GM10847 (cell line): ENCODE data around the gene DSCAM.

Experiments used
- POLR2A ChIP-seq: IDR thresholded peaks from 2 replicates; pipeline ENCODE4 v1.6.1; 2011; ENCODE audit not compliant: insufficient read length; ENCODE audit errors: extremely low read depth

Gene DSCAM

GRCh38 chr21:40639616-40640194, 207.3 kb downstream of the DSCAM start:
- no peak for TF ChIP-seq POLR2A

- no peak for TF ChIP-seq POLR2A
These were observed 208.3 kb downstream of the DSCAM start for GRCh38 chr21:40638466-40639251.

GRCh38 chr21:40636026-40636425, 210.9 kb downstream of the DSCAM start:
- no peak for TF ChIP-seq POLR2A

DNA sequence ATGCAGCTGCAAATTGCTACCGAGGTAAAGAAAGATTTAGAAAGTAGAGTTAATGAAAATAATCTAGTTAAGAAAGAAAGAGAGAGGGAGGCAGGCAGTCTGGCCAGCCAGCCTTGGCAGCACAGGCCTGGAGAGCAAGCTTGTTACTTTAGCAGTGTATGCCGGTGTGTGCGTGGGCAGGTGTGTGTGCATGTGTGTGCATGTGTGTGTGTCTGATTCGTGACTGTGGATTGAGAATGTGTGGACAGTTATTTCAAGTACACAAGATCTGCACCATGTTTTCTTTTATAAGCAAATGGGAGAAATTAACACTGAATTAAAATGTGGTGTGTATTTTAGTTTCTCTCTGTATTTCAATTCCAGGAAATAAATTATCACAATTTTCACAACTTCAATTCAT, 211.6 kb downstream of the DSCAM start:
- TF ChIP-seq POLR2A: no peak

GRCh38 chr21:40634141-40634540, 212.8 kb downstream of the DSCAM start:
- TF ChIP-seq POLR2A: no peak

DNA sequence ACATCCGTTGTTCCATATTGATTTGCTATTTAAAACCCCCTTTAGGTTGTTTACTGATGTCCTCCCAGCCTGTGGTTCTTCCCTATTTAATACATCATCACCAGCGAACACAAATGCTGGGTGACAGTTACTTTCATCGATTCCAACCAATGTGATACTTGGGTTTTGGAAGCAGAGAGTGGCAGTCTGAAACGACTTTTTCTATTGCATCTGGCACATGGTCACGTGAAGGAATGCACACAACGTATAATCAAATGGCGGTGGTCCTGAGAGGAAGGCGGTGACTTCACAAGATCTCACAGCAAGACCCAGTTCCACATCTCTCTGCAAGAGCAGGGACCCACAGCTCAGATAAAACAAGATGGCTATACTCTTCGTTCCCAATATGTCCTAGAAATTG, 213.9 kb downstream of the DSCAM start:
- no peak for TF ChIP-seq POLR2A

DNA sequence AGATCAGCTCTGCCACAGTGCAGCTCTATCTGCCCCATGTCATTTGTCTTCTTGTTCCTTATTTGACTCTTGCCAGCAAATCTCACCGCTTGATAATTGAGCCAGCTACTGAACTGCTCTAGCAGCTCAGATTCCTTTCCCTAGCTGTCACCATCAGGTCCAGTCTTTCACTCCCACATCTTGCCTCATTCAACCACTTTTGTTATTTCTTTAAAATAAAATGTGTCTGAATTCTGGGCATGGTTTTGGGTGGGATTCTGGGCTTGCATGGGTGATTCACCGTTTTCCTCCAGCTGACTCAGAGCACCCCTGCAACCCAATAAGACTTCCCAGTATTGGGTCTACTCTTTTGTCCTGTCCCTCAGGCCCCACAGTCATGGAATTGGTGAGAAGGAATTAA, 215.7 kb downstream of the DSCAM start:
- TF ChIP-seq POLR2A: no peak

GRCh38 chr21:40625991-40626390, 221.0 kb downstream of the DSCAM start:
- TF ChIP-seq POLR2A: no peak

- no peak for TF ChIP-seq POLR2A
These were observed 223.4 kb downstream of the DSCAM start for GRCh38 chr21:40623528-40623927.

- no peak for TF ChIP-seq POLR2A
These were observed 224.4 kb downstream of the DSCAM start for GRCh38 chr21:40622531-40622930.

DNA sequence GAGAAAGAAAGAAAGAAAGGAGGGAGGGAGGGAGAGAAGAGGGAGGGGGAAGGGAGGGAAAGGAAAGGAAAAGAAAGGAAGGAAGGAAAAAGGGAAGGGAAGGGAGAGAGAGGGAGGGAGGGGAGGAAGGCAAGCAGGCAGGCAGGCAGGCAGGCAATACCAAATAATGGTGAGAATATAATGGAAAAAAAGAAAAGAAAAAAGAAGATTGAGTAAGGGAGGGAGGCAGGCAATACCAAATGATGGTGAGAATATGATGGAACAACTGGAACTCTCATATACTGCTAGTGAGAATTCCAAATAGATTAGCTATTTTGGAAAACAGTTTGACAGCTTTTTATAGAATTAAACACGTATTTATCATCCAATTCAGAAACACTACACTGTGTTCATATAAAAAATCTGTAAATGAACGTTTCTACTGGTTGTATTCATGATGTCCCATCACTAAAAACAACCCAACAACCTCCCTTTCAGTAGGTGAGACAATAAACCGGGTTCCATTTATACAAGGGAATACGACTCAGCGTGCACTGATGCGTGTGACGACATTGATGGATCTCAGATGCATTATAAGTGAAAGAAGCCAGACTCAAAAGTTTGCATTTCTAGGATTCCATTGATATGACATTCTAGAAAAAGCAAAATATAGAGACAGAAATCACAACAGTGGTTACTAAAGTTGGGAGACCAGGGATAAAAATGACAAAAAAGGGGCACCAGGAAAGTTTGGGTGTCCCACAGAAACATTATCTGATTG, 226.4 kb downstream of the DSCAM start:
- no peak for TF ChIP-seq POLR2A

DNA sequence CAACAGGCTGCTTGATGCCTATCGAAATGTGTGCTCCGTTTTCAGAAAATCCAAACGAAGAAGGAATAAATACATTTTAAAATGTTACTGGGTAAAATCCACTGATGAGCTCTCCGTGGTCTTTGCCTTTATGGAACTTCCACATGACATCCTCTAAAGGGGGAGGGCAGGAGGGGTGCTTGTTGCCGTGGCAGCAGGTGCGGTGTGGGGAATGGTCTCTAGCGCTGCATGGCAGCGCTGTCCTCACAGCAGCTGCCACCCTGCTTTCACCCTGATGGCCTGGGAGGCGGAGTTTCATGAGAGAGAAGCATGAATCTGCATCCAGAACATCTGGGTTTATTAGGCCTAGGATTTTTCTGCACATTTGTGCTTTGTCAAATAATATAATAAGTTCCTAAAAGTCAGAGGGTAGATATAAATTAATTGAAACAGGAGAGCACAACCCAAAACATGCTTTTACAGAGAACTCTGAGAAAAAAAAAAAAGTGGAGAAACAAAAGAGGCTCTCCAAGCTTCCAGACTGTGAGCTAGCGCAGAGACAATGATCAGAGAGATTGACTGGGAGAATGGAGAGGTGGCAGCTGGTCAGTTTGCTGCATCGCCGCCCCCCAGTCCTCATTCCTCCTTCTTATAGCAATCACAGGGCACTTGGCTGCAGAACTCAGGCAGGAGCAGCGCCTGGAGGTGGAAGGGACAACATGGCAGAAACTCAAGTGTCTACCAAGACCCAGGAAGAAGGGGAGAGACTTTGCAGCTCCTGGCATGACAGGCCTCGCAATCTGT, 228.6 kb downstream of the DSCAM start:
- TF ChIP-seq POLR2A: no peak

DNA sequence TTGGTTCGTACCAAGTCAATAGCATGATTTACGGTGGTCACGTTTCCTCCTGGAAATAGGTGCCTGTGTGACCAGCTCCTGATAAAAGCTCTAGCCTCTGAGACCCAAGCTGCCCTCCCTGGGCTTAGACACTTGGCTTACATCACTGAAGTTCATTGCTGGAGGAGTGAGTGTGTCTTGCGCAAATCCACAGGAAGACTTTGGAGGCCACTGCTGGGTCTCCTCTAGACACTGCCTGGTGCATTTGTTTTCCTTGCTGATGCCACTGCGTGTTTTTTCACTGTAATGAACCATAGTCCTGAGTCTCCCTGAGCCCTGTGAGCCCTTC, 230.6 kb downstream of the DSCAM start:
- TF ChIP-seq POLR2A: no peak

DNA sequence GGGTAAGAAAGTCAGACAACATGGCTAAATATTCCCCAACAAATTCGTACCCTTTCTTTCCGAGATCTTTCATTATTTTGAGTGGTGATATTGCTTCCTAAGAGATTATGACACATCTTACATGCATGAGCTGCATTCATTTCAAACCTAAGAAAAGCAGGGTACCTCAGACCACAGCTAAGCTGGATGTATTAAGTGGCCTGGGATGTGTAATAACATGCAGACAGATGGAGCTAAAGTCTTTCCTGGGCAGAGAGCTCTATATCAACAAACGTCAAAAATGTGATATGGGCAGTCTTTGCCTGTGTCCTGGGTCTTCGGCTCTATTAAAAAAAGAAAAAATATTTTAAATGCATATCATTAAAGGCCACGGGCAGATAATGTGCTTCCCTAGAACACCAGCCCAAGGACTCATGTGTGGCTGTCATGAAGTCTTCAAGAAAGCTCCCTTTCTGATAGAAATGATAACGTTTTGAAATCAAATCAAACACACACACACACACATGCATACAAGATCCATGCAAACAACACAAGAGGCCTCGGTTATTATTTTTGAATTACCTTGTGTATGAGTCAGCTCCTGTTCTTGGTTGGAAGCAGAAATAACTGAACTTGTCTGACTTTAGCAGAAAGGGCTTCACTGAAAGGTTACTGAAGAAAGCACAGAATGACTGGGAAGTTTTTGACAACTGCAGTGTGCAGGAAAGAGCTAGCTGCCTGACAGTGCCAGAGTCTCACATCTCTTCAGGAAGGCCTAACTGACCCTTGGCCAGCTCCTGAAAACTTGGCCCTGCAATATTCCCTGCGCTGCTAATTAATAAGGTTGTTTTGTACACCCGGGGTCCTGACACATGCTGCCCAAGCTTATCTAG, 231.2 kb downstream of the DSCAM start:
- TF ChIP-seq POLR2A: no peak

- TF ChIP-seq POLR2A: no peak
These were observed 233.4 kb downstream of the DSCAM start for GRCh38 chr21:40613546-40614030.

GRCh38 chr21:40610345-40610744, 236.6 kb downstream of the DSCAM start:
- no peak for TF ChIP-seq POLR2A
